Measurements from ENCODE around the gene ABI3BP.

DNA sequence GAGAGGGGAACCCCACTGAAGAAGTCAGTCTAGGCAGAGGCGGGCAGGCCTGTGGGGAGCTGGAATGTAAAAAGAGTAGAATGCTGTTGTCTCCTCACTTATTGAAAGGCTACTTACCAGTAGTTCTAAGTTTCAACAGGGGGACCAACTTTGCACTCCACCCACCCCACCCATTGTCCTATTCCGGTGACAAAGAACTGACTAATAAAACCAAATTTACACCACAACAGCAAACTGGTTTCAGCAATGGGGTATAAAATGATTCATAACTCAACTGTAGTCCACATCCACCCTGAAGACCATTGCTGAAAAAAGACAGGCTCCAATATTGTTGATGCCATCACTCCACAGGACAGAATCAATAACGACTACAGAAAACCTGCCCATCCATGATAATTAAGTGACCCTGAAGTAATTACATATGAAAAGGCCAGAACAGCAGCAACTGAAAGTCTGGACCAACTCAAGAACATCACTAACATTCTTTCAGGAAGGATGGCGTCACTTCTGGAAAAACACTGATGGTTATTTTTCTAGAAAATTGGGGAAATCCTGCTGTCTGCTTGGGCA, 80.2 kb downstream of the ABI3BP start:
- TF ChIP-seq GATA2 (IDR thresholded peaks at IDR 0.05; ENCODE audit: low read depth, low read length) = no peak
- no peak for TF ChIP-seq GATA3 (IDR thresholded peaks at IDR 0.05; ENCODE audit: low read depth, low read length)

Measured in SH-SY5Y (cell line).